GDM1 (cell line): ENCODE data around the gene CD274.
"Not testable (repeated sequence)": the region's sequence is repeated elsewhere in the genome, so short reads cannot be mapped to it uniquely, and the experiment has no call there.

Experiments
- DNase-seq: peaks from one replicate; lab custom pipeline; 2025; lab: John Stamatoyannopoulos, UW

The CD274 gene

DNA sequence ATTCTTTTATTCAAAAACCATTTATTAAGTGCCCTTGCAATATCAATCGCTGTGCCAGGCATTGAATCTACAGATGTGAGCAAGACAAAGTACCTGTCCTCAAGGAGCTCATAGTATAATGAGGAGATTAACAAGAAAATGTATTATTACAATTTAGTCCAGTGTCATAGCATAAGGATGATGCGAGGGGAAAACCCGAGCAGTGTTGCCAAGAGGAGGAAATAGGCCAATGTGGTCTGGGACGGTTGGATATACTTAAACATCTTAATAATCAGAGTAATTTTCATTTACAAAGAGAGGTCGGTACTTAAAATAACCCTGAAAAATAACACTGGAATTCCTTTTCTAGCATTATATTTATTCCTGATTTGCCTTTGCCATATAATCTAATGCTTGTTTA, 18.5 kb downstream of the CD274 start:
- no peak for DNase-seq

DNA sequence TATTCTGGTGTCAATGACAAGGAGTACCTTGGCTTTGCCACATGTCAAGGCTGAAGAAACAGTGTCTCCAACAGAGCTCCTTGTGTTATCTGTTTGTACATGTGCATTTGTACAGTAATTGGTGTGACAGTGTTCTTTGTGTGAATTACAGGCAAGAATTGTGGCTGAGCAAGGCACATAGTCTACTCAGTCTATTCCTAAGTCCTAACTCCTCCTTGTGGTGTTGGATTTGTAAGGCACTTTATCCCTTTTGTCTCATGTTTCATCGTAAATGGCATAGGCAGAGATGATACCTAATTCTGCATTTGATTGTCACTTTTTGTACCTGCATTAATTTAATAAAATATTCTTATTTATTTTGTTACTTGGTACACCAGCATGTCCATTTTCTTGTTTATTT, 19.8 kb downstream of the CD274 start:
- DNase-seq, result no peak

DNA sequence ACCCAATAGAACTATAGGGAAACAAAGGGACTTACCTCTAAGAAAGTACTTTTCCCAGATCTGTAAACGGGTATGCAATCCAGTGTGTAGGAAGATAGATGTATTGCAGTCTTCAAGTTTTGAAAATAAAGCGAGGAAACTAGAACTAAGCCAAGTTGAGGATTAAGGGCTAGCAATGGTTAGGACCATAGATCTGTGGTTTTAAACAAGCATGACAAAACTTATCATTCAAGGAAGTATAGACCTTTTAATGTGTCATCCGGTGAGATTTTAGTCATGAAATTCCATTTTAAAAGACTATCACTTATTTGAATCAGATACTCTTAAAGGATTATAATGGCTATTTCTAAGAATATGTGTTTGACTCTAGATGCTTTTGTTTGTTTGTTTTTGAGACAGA, 20.5 kb downstream of the CD274 start:
- DNase-seq, result no peak

DNA sequence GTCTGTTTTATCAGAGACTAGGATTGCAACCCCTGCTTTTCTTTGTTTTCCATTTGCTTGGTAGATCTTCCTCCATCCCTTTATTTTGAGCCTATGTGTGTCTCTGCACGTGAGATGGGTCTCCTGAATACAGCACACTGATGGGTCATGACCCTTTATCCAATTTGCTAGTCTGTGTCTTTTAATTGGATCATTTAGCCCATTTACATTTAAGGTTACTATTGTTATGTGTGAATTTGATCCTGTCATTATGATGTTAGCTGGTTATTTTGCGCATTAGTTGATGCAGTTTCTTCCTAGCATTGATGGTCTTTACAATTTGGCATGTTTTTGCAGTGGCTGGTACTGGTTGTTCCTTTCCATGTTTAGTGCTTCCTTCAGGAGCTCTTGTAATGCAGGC, 25.3 kb downstream of the CD274 start:
- DNase-seq, result not testable (repeated sequence)

DNA sequence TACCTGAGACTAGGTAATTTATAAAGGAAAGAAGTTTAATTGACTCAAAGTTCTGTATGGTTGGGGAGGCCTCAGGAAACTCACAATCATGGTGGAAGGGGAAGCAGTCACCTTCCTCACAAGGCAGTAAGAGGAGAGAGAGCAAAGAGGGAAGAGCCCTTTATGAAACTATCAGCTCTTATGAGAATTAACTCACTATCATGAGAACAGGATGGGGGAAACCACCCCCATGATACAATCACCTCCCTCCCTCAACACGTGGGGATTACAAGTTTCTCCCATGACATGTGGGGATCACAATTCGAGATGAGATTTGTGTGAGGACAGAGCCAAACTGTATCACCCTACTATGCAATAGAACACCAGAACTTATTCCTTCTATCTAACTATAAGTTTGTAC, 27.9 kb downstream of the CD274 start:
- DNase-seq, result no peak

DNA sequence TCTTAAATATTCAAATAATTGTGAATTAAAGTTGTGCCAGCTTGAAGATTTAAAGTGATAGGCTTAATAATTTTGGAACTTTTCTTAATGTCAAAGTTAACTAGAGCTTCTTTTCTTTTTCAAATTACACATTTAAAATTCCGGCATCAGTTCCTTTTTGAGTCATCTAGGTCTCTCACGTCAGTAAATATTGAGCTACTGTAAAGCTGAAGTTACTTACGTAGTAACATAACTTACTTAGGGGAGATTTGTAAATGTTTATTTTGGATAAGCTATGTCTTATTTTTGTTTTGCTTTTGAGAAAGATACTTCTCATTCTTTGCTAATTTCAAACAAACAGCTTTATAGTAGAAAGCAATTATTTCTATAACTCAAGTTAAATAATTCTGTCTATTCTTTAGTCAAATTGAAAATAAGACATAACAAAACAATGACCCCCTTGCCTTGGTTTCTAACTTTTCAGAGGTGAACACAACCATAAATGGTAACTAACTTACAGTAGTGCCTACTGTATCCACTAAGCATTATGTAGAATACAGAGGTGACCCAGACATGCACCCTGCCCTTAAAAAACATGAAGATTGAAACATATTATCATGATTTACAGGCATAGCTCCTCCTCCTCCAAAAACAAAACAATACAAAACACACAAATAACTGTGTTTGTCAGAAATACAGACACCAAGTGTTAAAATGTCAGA, 29.8 kb downstream of the CD274 start:
- DNase-seq, result no peak

DNA sequence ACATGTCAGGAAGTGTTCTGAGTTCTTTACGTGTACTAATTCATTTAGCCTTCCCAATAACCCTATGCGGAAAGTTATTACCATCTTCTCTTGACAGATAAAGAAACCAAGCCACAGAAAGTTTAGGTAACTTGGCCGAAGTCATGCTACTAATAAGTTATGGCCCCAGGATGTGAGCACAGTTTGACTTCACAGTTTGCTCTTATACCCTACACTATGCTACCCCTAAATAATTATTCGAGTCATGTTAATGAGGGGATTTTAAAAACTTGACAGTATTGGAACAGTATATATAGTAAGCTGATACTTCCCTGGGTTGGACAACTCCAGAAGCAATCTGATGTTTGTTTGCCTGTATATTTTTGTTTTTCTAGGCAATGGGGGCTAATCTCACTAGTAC, 30.6 kb downstream of the CD274 start:
- DNase-seq, result no peak

DNA sequence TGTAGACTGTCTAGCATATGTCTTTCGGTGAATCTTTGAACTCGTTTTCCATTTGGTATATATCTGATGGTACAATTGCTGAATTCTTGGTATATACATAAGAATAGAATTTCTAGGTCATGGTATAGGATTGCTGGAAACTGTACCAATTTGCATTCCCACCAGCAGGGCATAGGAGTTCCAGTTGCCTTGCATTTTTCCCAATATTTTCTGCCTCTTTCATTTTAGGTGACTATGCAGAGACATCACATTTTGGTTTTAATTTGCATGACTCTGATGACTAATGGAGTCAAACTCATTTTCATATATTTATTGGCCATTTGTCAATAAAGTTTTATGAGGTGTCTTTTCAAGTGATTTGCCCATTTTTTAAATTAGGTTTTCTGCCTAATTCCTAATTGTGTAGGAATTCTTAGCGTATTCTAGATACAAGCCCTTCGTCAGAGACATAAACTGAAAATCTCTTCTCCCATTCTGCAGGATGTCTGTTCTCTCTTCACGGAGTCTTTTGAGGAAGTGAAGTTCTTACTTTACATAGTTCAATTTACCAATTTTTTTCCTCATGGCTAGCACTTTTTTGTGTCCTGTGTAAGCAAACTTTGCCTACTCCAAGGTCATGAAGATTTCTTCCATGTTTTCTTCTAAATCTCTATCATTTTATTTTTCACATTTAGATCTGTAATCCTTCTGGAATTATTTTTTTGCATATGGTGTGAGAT, 31.1 kb downstream of the CD274 start:
- DNase-seq, result no peak

DNA sequence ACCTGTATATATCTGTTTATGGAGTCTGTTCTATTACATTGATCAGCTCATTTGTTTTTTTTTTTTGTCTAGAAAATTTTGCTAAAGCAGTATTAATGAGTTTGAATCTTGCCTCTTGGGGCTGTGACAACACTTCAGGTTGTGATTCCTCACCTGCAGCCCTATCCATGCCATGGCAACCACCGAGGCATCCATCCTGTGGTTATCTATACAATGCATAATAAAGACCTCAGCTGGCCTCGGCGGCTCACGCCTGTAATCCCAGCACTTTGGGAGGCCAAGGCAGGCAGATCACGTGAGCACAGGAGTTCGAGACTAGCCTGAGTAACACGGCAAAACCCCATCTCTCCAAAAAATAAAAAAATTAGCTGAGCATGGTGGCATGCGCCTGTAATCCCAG, 31.9 kb downstream of the CD274 start:
- DNase-seq, result no peak

DNA sequence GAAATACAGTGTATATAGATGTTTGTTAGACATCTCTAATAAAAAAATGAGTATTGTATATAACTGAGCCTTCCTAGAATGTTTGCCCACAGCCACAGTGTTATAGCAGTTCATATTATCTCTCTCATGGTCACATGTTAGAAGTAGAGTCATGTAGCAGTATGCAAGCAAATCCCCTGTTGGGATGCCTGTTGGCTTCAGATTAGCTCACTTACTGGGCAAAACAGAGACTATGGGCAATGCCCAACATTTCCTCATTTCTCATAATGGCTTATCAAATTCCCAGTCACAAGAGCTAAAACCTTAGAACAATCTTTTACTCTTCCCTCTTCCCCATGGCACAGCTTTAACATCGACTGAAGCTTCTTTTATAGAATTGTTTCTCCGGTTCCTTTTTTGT, 33.0 kb downstream of the CD274 start:
- DNase-seq, result no peak

DNA sequence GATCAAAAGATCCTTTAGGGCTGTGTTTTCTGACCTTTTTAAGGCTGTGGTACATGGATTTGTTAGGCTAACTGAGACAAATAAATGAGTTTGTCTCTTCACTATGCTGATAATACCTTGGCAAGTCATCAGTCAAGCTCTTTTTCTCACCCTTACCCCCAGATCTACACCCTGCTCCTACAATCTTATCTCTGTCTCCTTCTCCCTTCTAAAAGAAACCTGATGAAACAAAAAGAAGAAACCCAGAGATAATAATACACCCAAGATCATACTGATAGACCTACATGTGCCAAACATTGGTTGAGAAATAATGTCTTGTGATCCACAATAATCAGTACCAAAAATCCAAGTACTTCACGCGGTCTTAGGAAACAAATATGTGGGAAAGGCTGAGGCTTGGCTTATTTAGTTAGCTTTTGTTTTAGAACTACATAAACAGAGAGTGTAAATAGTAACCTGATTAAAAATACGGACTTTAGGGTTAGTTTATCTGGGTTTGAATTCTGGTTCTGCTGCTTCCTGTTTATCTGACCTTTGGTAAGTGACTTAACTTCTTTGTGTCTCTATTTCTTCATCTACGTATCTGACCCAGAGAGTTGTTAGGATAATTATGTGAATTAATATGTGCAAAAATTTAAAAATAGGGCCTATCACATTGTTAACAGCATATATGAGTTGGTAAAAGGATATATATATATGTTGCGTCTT, 35.2 kb downstream of the CD274 start:
- no peak for DNase-seq

DNA sequence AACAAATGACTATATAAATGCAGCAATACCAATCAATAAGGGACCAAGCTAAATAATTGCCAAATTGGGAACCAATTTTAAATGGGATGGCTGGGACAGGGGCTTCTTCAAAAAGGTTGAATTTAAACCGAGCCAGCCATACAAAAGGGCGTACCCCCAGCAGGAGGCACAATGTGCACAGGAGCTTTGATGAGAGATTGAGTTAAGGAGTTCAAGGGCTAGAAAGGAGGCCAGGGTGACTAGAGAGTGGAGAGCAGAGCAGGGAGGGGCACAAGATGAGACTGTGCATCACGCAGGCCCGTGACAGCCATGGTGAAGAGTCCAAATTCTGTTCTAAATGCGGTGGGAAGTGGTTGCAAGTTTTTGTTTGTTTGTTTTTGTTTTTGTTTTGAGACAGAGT, 36.6 kb downstream of the CD274 start:
- no peak for DNase-seq

DNA sequence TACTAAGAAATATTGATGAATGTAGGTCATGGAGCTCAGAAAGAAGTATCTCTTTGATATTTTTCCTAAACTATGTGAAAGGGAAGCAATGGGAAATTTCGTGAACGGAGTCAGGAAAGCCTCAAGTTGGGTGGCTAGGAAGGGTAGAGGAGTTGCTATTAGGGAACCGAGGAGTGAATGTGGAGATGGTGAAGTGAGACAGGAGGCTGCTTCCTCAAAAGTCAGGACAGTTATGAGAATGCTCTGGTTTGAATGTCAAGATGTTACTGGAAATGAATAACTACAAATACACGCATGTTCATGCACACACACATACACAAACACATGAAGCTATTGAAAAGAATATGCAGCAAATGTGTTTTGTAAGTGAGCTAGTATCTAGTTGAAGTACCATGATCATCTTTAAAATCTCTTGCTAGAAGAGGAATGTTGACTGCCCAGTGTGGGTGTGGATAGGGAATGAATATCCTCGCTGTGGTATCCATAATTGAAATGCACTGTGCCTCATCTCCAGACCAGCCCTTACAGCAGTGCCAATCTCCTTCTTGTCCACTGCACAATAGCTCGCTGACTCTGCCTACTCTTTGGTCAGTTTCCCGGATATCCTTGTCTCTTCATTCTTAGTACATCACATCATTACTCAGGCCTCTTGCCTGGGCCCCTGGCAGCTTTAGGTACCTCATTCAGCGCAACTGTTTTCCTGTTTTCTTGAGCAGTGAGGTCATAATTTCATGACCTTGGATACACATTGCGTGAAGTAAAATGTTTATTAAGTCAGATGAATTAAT, 38.1 kb downstream of the CD274 start:
- no peak for DNase-seq

DNA sequence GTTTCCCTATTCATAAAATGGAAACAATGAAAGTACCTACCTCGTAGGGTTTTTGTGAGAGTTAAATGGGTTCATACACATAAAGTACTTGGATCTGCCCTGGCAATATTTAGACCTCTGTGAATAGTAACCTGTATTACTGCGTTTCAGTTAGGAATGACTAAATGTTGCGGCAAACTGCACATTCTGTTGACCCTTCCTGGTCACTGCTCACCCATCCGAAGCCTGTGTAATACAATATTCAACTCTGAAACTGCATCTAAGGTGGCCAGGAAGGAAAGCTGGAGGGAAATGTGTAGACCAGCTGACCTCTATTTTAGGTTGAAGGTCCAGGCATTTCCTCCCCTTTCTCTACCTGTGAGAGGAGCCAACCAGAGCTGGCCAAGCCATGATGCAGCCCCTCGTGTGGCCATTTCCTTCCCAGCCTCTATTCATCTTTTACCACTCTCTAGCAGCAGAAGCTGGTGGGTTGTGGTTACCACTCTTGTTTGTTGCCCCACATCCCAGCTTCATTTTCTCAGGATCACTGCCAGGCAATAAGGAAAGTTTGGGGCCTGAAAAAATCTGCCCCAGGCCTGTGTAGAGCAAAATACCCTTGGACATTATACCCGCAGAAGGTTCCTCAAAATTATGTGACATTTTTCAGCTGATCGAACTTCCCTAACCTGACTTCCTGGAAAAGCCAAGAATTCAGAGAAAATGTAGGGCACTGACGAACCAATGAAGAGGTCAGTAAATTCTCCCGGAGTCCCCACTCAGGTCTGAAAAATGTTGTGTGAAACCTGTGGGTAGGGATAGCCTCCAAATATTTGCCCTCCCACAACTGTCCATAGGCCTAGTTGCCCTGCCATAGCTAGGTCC, 39.5 kb downstream of the CD274 start:
- no peak for DNase-seq

DNA sequence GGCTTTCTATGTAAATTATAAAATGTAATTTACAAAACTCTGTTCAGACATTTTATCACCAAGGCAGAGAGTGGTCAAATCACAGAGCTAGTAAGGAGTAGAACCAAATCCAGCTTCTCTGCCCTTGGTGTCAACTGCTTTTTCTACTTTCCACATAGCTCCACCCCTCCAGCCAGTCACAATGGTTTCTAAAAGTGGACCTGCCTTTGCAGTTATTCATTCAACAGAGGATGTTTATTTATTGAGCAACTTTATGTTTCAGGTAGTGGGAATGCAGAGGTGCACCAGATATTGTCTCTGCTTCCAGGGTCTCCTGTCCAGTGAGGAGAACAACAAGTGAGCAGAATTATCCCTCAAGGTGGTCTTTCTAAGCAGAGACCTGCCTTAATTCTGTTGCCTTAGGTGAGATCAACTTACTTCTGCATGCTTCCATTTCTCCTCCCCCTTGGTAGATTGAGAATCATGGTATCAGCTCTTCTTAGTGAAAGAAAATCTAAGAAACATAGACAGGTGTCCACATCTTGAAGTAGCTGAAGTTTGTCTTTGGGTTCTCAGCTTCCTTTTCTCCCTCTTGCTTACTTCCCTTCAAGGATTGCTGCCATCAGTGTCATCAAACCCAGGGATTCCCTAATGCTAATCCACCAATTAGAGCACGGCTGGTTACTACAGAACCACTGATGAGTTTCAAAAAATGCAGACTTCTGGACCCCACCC, 42.8 kb downstream of the CD274 start:
- DNase-seq, result no peak

DNA sequence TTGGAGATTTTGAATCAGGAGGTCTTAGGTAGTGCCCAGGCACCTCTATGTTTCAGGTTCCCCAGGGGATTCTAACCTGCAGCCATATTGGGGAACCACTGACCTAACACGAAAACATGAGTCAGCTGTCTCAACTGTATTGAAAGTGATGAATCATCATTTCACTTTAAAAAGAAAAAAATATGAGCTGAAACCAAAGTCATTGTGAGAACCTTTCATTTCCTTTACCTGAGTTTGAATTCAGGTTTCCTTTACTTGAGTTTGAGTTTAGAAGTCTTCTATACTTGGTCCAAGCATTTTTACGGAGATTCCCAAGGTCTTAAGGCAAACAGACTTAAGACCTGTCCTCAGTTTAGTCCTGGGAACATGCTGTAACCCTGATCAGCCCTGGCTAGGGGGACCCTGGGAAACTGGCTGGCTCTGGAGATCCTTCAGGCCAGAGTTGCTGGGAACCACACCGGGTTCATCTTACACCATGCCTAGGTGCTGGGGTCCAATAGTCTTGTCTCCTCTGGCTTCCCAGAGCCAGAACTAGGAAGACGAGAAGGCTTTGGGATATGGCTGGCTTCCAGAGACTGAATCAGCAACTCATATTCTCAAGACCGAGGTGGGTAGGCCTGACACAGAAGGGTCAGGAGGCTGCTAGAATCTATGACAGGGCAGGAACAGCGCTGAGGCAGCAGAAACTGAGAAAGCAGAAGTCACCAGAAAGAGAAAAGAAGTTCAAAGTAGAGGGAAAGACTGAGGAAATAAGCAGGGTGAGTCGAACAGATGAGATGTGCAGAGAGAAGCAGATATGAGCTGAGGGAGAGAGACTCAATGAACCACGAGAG, 43.6 kb downstream of the CD274 start:
- peak; percentile 62 for DNase-seq

DNA sequence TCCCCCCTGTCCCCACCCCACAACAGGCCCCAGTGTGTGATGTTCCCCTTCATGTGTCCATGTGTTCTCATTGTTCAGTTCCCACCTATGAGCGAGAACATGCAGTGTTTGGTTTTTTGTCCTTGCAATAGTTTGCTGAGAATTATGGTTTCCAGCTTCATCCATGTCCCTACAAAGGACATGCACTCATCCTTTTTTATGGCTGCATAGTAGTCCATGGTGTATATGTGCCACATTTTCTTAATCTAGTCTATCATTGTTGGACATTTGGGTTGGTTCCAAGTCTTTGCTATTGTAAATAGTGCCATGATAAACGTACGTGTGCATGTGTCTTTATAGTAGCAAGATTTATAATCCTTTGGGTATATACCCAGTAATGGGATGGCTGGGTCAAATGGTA, 44.4 kb downstream of the CD274 start:
- not testable (repeated sequence) for DNase-seq

DNA sequence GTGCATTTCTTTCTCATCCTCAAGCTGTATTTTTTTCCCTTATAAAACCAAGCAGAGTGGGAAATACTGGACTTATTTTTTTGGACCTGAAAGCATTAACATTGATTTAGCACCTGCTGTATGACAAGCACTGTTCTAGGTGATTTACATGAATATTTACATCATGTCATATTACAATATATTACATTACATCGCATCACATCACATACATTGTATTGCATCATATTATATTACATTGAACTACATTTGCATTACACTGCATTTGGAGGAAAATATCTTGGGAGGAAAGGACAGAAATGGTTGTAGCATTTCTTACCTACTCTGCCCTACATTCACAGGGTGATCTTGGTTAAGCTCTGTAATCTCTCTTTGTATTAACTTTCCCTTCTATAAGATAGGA, 48.8 kb downstream of the CD274 start:
- no peak for DNase-seq

DNA sequence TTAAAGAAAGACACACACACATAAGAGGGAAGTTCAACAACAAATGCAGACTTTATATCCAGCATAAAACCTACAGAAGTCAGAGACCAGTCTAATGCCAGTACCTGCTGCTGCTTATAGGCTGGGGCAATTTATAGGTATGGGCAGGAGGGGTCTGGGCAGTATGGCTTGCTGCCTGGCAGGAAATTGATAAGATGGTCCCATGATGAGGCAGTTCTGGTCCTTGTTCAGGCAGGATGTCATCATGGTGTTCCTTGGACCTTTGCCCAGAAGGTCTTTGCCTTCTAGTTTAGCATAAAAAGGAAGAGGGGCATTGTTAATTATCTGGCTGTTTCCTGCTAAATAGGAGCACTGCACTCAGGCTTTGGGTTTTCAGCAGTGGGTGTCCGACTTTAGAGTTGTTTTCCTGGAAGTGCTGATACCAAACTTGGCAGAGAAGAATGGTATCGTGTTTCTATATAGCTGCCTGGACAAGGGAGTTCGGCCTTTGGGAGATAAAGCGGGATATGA, 49.6 kb downstream of the CD274 start:
- DNase-seq, result peak; percentile 93
